ENCODE measurements around the gene IYD.

IYD gene

DNA sequence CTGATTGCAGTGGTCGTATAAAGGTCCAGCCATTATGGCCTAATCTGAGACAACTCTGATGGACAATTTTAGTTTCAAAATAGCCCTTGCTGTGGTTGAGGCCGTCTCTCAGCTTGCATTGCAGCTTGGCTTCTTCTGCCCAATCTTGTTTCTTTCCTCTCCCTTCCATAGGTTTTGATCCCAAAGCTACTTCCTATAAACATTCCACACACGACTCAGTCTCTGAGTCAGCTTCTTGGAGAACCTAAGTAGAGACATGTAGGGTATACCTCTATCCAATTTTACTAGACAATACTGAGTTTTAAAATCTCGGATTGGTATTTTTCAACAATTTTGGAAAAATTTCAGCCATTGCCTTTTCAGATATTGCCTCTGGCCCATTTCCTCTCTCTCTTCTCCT lies 13.4 kb downstream of the IYD start:
- no peak overlapping the region for H3K14ac ChIP-seq (ENCODE audit: low read length)
- H3K9ac ChIP-seq (ENCODE audit: low read depth, low read length, poor library complexity) = no peak overlapping the region
- H2AFZ ChIP-seq (ENCODE audit: low read length) = no peak overlapping the region
- H3K4me2 ChIP-seq (ENCODE audit: insufficient read depth, low read length, poor library complexity, severe bottlenecking) = no peak overlapping the region
- peaks cover 0 to 28% (median 0%) of the 10 kb centered on the region in 3 experiments for H3K27me3 ChIP-seq (ENCODE audit: control insufficient read depth in 3 of 3, insufficient read depth in 3 of 3, low read depth in 1 of 3, low read length in 3 of 3)
- no peak overlapping the region for H2BK5ac ChIP-seq (ENCODE audit: low read length)
- H3K23ac ChIP-seq (ENCODE audit: low read depth, low read length, poor library complexity) = no peak overlapping the region
- H4K8ac ChIP-seq (ENCODE audit: low read depth, low read length) = no peak overlapping the region
- no CpG with 5 or more reads among the region's 4 CpGs for WGBS, 2 donors (ENCODE audit: extremely low coverage in 2 of 2, insufficient read length in 2 of 2, insufficient replicate concordance in 1 of 2)
- no peak overlapping the region for H3K4ac ChIP-seq (ENCODE audit: low read length)
- no peak overlapping the region for H3K27ac ChIP-seq (replicated peaks; ENCODE audit: low read length)
- H2BK12ac ChIP-seq (ENCODE audit: low read length) = no peak overlapping the region
- no peaks in the 10 kb centered on the region for H3K79me1 ChIP-seq (ENCODE audit: low read depth, low read length)
- no peaks in the 10 kb centered on the region for H3K9me3 ChIP-seq (replicated peaks in 1 of 2; ENCODE audit: control insufficient read depth in 2 of 2, insufficient read depth in 1 of 2, low read depth in 1 of 2, low read length in 2 of 2)
- peaks cover under 1 to 3% of the 10 kb centered on the region in 2 donors for H3K4me1 ChIP-seq (ENCODE audit: control insufficient read depth in 2 of 2, insufficient read depth in 1 of 2, low read depth in 1 of 2, low read length in 2 of 2)
- no peak overlapping the region for H2BK120ac ChIP-seq (ENCODE audit: low read depth, low read length)
- H3K4me3 ChIP-seq (ENCODE audit: low read length in 2 of 2) = no peak overlapping the region
- no peak overlapping the region for H3K18ac ChIP-seq (ENCODE audit: low read length)
- no peak overlapping the region for H2BK15ac ChIP-seq (ENCODE audit: low read length)
- no peaks in the 10 kb centered on the region for H3K36me3 ChIP-seq (replicated peaks in 1 of 2; ENCODE audit: control insufficient read depth in 2 of 2, insufficient read depth in 2 of 2, low read length in 2 of 2)
- no peak overlapping the region for H4K91ac ChIP-seq (ENCODE audit: low read depth, low read length, poor library complexity)
- no peak overlapping the region for H2AK5ac ChIP-seq (ENCODE audit: low read depth, low read length)
- DNase-seq (ENCODE audit: low spot score) = no peak

DNA sequence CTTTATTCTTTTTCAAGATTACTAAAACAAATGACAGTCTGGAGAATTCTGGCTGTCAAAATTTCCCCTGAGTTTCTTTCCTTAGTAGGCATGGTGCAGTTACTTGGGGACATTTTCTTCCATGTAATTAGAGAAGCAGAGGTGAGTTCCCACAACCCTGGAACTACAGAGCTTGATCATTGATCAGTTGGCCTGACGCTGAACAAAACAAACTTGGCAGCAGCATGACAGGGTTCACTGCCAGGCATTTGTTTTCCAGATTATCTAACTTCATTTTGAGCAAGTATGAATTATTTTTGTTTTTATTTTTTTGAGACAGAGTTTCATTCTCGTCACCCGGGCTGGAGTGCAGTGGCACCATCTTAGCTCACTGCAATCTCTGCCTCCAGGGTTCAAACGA lies 22.6 kb downstream of the IYD start:
- Histone ChIP-seq H3K23ac (ENCODE audit: low read depth, low read length, poor library complexity) (no peak overlapping the region), H3K4me3 (ENCODE audit: low read length in 2 of 2) (no peak overlapping the region), H3K4ac (ENCODE audit: low read length) (no peak overlapping the region), H3K79me1 (ENCODE audit: low read depth, low read length) (no peaks in the 10 kb centered on the region), H2BK120ac (ENCODE audit: low read depth, low read length) (no peak overlapping the region), H2BK12ac (ENCODE audit: low read length) (no peak overlapping the region), H3K9ac (ENCODE audit: low read depth, low read length, poor library complexity) (no peak overlapping the region), H3K4me2 (ENCODE audit: insufficient read depth, low read length, poor library complexity, severe bottlenecking) (no peak overlapping the region), H3K18ac (ENCODE audit: low read length) (no peak overlapping the region), H2BK15ac (ENCODE audit: low read length) (no peak overlapping the region), H4K8ac (ENCODE audit: low read depth, low read length) (no peak overlapping the region), H3K9me3 (replicated peaks in 1 of 2; ENCODE audit: control insufficient read depth in 2 of 2, insufficient read depth in 1 of 2, low read depth in 1 of 2, low read length in 2 of 2) (no peaks in the 10 kb centered on the region), H2AFZ (ENCODE audit: low read length) (no peak overlapping the region), H2AK5ac (ENCODE audit: low read depth, low read length) (no peak overlapping the region), H4K91ac (ENCODE audit: low read depth, low read length, poor library complexity) (no peak overlapping the region), H2BK5ac (ENCODE audit: low read length) (no peak overlapping the region), H3K27ac (replicated peaks; ENCODE audit: low read length) (no peak overlapping the region), H3K14ac (ENCODE audit: low read length) (no peak overlapping the region), H3K36me3 (replicated peaks in 1 of 2; ENCODE audit: control insufficient read depth in 2 of 2, insufficient read depth in 2 of 2, low read length in 2 of 2) (no peaks in the 10 kb centered on the region), H3K4me1 (ENCODE audit: control insufficient read depth in 2 of 2, insufficient read depth in 1 of 2, low read depth in 1 of 2, low read length in 2 of 2) (no peaks in the 10 kb centered on the region), H3K27me3 (ENCODE audit: control insufficient read depth in 3 of 3, insufficient read depth in 3 of 3, low read depth in 1 of 3, low read length in 3 of 3) (no peaks in the 10 kb centered on the region)
- no CpG with 5 or more reads among the region's 4 CpGs for WGBS, 2 donors (ENCODE audit: extremely low coverage in 2 of 2, insufficient read length in 2 of 2, insufficient replicate concordance in 1 of 2)
- no peak for DNase-seq (ENCODE audit: low spot score)

DNA sequence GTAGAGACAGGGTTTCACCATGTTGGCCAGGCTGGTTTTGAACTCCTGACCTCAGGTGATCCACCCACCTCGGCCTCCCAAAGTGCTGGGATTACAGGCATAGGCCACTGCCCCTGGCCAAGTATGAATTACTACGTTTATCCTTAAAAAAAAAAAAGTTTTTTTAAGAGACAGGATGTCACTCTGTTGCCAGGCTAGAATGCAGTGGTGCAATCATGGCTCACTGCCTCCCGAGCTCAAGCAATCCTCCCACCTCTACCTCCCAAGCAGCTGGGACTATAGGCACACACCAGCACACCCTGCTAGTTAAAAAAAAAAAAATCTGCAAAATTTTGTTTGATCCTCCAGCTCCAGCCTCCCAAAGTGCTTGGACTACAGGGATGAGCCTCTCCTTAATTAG lies 23.1 kb downstream of the IYD start:
- Histone ChIP-seq H3K4me1 (ENCODE audit: control insufficient read depth in 2 of 2, insufficient read depth in 1 of 2, low read depth in 1 of 2, low read length in 2 of 2) (no peaks in the 10 kb centered on the region), H2AFZ (ENCODE audit: low read length) (no peak overlapping the region), H3K4me3 (ENCODE audit: low read length in 2 of 2) (no peak overlapping the region), H3K4ac (ENCODE audit: low read length) (no peak overlapping the region), H3K36me3 (replicated peaks in 1 of 2; ENCODE audit: control insufficient read depth in 2 of 2, insufficient read depth in 2 of 2, low read length in 2 of 2) (no peaks in the 10 kb centered on the region), H3K9ac (ENCODE audit: low read depth, low read length, poor library complexity) (no peak overlapping the region), H3K79me1 (ENCODE audit: low read depth, low read length) (no peaks in the 10 kb centered on the region), H2BK120ac (ENCODE audit: low read depth, low read length) (no peak overlapping the region), H2BK12ac (ENCODE audit: low read length) (no peak overlapping the region), H3K27ac (replicated peaks; ENCODE audit: low read length) (no peak overlapping the region), H3K18ac (ENCODE audit: low read length) (no peak overlapping the region), H2AK5ac (ENCODE audit: low read depth, low read length) (no peak overlapping the region), H3K9me3 (replicated peaks in 1 of 2; ENCODE audit: control insufficient read depth in 2 of 2, insufficient read depth in 1 of 2, low read depth in 1 of 2, low read length in 2 of 2) (no peaks in the 10 kb centered on the region), H3K4me2 (ENCODE audit: insufficient read depth, low read length, poor library complexity, severe bottlenecking) (no peak overlapping the region), H4K91ac (ENCODE audit: low read depth, low read length, poor library complexity) (no peak overlapping the region), H3K14ac (ENCODE audit: low read length) (no peak overlapping the region), H3K27me3 (ENCODE audit: control insufficient read depth in 3 of 3, insufficient read depth in 3 of 3, low read depth in 1 of 3, low read length in 3 of 3) (no peaks in the 10 kb centered on the region), H4K8ac (ENCODE audit: low read depth, low read length) (no peak overlapping the region), H3K23ac (ENCODE audit: low read depth, low read length, poor library complexity) (no peak overlapping the region), H2BK15ac (ENCODE audit: low read length) (no peak overlapping the region), H2BK5ac (ENCODE audit: low read length) (no peak overlapping the region)
- no peak for DNase-seq (ENCODE audit: low spot score)
- no CpG with 5 or more reads among the region's 3 CpGs for WGBS, 2 donors (ENCODE audit: extremely low coverage in 2 of 2, insufficient read length in 2 of 2, insufficient replicate concordance in 1 of 2)

DNA sequence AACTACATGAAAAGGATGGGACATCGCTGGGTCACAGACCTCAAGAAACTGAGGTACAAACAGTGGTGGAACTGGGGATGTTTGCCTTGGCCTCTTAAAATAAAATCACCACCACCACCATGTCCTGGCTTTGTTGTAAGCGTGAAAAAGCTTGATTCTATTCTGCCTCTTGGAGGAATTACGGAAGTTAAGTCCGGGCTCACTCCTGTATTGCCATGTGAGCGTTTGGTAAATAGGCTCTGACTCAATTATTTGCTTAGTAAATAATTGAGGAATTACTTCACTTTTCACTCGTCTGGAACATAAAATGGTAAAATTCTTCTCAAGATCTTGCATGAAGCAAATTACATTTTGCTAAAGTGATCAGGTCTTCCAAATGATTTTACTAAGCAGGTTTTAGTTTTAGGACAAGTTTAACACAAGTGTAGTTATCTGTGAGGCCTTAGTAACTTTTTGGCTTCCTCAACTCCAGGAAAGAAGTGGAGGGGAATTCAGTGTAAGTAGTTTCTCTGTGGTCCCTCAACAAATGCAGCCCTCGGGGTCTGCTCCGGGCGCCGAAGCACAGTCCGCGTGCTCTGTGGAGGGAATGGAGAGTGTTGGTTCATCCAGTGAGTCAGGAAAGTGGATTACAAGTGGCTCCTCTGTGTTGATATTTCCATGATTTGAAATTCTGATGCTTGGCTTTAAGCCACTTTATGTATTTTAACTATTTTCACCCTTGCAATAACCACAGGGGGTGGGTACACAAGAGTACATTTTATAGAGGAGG lies 23.8 kb downstream of the IYD start:
- H3K27ac ChIP-seq (replicated peaks; ENCODE audit: low read length) = no peak overlapping the region
- no peak overlapping the region for H3K14ac ChIP-seq (ENCODE audit: low read length)

More for the DNA sequence above, 23.8 kb downstream of the IYD start:
- no peak overlapping the region for H2BK15ac ChIP-seq (ENCODE audit: low read length)
- H3K4me1 ChIP-seq (ENCODE audit: control insufficient read depth in 2 of 2, insufficient read depth in 1 of 2, low read depth in 1 of 2, low read length in 2 of 2) = no peaks in the 10 kb centered on the region
- no peak overlapping the region for H2BK120ac ChIP-seq (ENCODE audit: low read depth, low read length)
- no peak overlapping the region for H4K91ac ChIP-seq (ENCODE audit: low read depth, low read length, poor library complexity)
- no peaks in the 10 kb centered on the region for H3K27me3 ChIP-seq (ENCODE audit: control insufficient read depth in 3 of 3, insufficient read depth in 3 of 3, low read depth in 1 of 3, low read length in 3 of 3)
- no peak overlapping the region for H2AK5ac ChIP-seq (ENCODE audit: low read depth, low read length)
- H3K18ac ChIP-seq (ENCODE audit: low read length) = no peak overlapping the region
- H3K79me1 ChIP-seq (ENCODE audit: low read depth, low read length) = no peaks in the 10 kb centered on the region
- H2BK5ac ChIP-seq (ENCODE audit: low read length) = no peak overlapping the region
- H3K4me3 ChIP-seq (ENCODE audit: low read length in 2 of 2) = no peak overlapping the region
- WGBS, 2 donors (ENCODE audit: extremely low coverage in 2 of 2, insufficient read length in 2 of 2, insufficient replicate concordance in 1 of 2) = no CpG with 5 or more reads among the region's 12 CpGs
- no peaks in the 10 kb centered on the region for H3K9me3 ChIP-seq (replicated peaks in 1 of 2; ENCODE audit: control insufficient read depth in 2 of 2, insufficient read depth in 1 of 2, low read depth in 1 of 2, low read length in 2 of 2)
- H3K4ac ChIP-seq (ENCODE audit: low read length) = no peak overlapping the region
- H3K9ac ChIP-seq (ENCODE audit: low read depth, low read length, poor library complexity) = no peak overlapping the region
- H3K23ac ChIP-seq (ENCODE audit: low read depth, low read length, poor library complexity) = no peak overlapping the region
- H3K4me2 ChIP-seq (ENCODE audit: insufficient read depth, low read length, poor library complexity, severe bottlenecking) = no peak overlapping the region
- no peak overlapping the region for H4K8ac ChIP-seq (ENCODE audit: low read depth, low read length)
- no peak overlapping the region for H2AFZ ChIP-seq (ENCODE audit: low read length)
- no peak for DNase-seq (ENCODE audit: low spot score)
- no peaks in the 10 kb centered on the region for H3K36me3 ChIP-seq (replicated peaks in 1 of 2; ENCODE audit: control insufficient read depth in 2 of 2, insufficient read depth in 2 of 2, low read length in 2 of 2)
- H2BK12ac ChIP-seq (ENCODE audit: low read length) = no peak overlapping the region
